GM21423 (cell line): ENCODE data around the gene BCL11B.

Experiments
- ATAC-seq: cut with Tn5 transposase; IDR thresholded peaks from one replicate; pipeline ENCODE4 v1.9.1; 2021; ENCODE audit warnings: mild to moderate bottlenecking, moderate library complexity; ENCODE audit not compliant: unreplicated experiment

The BCL11B gene

GRCh38 chr14:99271951-99272631, at the start of gene BCL11B:
Gene BCL11B, minus strand, starts transcription at chr14:99272197. Its CDS starts 979 bp downstream, at chr14:99271218.
- peak; percentile 76 for ATAC-seq

DNA sequence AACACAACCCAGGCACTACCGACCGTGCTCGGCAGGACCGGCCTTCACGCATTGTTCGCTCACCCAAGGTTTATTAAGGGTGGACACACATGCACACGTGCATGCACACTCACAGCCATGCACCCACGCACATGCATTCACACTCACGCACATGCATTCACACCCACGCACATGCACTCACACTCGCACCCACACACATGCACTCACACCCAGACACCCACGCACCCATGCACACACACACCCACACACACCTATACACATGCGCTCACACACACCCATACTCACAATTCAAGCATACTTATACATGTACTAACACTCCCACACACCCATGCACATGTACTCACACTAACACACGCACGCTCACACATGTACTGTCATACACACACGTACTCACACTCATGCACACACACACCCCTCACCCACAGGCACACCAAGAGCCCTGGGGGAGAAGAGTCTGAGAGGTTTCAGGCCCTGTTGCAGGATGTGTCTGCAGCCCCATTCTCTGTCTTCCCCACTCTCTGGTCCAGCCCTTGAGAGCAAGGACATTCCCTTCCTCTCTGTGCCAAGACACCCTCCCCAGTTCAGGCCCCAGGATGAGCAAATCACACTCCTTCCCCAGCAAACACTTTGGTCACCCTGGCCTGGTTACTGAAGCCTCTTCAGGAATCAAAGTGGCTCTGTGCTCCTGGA, 49.4 kb upstream of the BCL11B start:
- no peak for ATAC-seq

DNA sequence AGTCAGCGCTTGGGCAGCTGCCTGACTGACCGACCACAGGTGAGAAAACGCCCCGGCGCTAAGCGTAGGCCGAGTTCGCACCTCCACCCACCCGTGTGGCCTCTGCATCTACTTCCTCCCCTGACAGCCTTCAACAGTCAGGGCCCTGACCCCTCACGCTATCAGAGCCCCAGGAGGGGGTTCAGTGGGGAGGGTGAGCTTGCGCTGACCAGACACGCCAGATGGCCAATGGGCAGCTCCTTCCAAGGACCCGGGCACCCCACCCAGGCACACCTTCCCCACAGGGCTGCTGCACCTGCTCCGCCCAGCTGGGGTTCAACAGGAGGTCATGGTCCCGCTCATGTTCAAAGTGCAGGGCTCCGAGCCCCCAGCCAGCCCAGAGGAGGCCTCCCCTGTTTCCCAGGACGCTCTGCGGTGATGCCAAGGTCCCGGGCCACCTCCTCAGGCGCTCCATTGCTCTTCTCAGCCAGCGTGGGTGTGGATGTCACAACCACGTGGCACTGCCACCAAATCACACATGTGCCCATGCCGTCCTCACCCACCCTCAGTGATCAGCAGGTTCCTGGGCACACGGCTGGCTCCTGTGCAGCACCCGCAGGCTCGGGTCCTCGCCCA, 48.7 kb upstream of the BCL11B start:
- ATAC-seq = no peak

GRCh38 chr14:99320105-99320572, 48.1 kb upstream of the BCL11B start:
- ATAC-seq = peak; percentile 62

GRCh38 chr14:99318959-99319295, 46.9 kb upstream of the BCL11B start:
- no peak for ATAC-seq

DNA sequence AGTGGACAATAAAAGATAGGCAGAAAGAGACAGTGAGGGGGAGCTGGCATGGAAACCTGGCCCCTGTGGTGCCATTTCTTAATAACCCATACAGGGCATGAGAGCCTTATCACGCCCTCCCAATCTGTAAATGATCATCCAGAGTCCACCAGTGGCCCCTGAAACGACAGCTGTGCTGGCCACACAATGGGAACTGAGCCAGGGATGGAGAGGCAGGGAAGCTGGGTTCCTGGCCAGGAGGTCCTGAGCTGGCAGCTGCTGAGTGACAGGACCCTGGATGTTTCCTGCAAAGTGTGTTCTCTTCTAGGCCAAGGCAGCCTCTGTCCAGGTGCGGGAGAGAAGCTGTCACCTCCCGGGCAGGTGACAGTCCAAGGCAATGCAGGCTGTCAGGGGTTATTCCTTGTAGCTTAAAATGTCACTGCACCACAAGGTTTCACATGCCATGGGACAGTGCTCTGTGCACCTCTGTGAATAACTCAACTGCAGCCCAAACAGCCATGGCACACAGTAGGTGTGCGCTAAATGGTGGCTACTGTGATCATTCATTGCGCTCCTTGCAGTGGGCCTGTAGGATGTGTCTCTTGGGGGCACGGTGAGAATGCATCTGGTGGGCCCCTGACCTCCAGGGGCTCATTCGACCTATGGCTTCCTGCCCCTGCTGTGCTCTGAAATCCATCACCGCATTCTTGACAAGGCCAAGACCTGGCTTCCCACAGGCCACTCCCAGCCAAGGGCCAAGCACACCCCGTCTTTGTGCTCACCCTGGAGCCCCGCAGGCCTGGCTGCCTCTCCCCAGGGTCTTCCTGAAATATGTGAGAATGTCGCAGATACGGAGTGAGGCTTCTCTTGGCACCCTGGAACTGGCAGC, 46.3 kb upstream of the BCL11B start:
- no peak for ATAC-seq

DNA sequence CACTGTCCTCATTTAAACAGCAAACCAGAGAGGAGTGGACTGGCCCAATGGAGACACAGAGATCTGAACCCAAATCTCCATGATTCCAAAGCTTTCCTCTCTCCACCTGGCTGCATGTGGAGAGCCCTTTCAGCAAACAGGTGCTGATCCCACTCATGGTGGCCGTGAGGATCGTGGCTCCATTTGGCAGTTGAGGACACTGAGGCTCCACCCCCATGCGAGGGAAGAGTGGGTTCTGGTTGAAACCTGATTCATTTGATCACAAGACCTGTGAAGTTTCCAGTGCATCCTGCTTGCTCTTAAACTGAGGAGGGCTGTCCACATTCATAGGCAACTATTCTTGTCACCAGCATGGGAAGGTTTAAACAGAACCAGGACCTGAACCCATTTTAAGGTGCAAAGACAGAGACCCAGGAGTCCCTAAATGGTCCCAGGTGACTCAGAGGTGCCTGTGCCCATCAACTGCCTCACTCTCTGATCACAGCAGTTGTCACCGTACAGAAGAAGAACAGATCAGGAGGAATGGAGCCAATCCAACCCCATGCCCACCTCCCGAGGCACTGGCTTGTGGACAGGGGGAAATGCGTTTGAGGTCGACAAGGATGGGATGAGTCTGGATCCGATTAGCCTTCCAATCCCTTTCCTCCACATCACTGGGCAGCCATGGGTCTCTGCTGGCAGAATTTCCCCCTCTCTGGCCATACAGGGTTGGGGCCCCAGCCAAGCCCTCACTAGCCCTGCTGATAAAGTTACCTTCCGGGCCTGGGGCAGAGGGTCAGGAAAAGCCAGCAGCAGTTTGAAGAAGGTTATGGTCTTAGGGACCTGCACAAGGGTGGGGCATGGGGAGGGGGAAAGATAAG, 45.5 kb upstream of the BCL11B start:
- ATAC-seq = no peak

DNA sequence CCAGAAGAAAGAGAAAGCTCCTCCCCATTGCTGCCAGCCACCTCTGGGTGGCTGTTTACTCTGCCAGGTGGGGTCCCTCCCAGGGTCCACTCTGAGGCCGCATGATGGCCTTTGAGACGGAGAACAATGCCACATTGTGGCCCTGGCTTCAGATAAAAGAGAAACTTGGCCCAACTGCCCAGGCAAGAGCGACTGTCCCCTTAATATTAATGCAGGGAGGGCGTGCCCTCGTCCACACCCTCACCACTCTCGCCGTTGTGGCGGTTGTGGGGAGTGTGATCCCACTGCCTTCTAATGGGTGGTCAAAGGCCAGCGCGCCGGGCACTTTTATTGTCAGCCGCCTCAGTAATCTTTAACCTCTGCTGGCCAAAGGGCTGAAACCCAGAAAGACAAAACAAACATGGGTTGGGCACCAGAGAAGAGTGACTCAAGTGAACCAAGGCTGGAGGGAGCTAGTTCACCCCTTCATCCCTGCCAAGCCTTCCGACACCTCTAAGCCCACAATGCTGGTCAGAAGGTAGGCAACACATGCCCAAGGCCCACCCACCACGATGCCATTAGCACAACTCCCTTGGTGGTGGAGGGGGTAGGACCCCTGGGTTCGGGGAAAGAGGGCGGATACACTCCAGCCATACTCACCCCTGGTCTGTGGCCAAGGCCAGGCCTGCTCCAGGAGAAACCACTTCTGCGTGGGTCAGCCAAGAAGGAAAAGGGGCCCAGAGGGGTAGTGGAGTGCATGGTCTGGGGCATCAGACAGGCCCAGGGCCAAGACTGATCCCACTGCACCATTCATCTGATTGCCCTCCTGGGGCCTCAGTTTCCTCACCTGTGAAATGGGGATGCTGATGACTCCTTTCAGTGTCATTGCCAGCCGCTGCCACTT, 44.5 kb upstream of the BCL11B start:
- no peak for ATAC-seq

DNA sequence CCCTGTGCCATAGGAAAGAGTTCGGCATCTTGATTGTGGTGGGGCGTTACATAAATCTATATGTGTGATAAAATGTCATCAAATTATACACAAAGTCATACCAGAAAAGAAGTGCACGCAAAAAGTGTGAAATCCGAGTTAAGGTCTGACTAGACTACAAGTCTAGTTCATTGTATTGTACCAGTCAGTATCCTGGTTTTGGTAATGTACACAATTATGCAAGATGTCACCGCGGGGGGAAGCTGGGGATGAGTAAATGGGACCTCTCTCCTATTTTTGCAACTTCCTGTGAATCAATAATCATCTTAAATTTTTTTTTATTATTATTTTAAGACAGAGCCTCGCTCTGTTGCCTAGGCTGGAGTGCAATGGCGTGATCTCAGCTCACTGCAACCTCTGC, 43.2 kb upstream of the BCL11B start:
- ATAC-seq = no peak

- ATAC-seq = no peak
These were observed 42.6 kb upstream of the BCL11B start for GRCh38 chr14:99314623-99315022.

DNA sequence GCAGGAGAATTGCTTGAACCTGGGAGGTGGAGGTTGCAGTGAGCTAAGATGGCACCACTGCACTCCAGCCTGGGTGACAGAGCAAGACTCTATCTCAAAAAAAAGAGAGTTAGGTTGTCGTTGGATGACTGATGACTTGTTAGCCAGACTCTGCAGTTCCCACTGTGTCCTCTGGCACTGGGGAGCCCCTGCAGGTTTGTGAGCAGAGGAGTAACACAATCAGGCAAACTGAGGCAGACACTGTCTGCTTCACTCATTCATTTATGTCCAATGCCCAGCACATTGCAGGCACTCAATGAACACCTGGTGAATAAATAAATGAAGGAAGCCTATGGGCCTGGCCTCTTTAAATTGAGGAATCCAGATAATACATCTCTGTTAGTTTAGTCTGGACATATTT, 41.2 kb upstream of the BCL11B start:
- no peak for ATAC-seq

DNA sequence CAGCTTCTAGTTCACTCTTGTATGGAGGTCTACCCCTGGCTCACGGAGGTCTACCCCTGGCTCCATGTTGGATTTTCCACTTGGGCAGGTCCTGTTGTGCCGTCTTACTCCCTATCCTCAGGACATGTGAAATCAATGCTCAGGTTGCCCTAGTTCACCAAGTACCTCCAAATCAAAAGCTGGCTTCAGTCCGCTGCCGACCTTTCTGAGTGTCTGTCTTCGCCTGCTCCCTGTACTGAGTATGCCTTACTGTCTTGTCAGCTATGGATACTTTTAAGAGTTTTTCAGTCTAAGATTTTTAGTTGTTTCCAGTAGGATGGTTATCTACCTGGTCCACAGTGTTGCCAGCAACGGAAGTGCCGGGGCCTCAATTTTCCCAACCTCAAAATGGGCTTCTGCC, 40.1 kb upstream of the BCL11B start:
- no peak for ATAC-seq

GRCh38 chr14:99309220-99309766, 37.3 kb upstream of the BCL11B start:
- ATAC-seq = no peak

DNA sequence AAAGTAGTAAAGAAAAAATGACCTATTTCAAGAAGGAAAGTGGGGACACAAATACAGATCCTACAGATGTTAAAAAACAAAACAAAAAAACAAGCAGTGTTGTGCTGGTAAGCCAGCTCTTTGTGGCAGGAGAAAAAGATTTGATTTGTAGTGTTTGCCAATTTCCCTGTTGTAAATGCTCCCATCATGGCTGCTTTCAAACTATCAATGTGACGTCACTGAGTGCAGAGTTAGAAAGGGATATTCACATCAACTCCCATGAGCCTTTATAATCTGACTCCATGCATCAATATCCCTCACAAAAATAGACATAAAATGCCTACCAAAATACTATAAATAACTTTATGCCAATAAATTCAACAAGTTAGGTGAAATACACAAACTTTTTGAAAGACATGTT, 32.2 kb upstream of the BCL11B start:
- ATAC-seq = no peak

DNA sequence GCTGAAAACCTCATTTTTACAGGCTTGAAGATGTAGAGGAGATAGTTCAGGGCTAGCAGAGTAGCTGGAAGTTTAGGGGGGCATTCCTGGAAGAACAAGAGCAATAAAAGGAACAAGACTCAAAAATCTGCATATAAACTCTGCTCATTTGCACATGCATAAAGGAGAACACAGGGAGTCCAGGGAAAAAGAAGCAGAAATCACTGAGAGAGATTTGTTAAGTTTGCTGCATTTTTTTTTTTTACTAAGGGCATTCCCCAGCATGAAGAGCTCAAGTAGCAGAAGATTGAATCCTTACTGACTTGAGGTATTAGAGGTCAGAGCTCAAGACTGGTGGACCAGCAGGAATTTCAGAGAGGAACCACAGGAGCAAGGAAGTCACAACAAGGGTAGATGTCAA, 28.2 kb upstream of the BCL11B start:
- ATAC-seq = no peak

GRCh38 chr14:99296517-99296916, 24.5 kb upstream of the BCL11B start:
- ATAC-seq = no peak

DNA sequence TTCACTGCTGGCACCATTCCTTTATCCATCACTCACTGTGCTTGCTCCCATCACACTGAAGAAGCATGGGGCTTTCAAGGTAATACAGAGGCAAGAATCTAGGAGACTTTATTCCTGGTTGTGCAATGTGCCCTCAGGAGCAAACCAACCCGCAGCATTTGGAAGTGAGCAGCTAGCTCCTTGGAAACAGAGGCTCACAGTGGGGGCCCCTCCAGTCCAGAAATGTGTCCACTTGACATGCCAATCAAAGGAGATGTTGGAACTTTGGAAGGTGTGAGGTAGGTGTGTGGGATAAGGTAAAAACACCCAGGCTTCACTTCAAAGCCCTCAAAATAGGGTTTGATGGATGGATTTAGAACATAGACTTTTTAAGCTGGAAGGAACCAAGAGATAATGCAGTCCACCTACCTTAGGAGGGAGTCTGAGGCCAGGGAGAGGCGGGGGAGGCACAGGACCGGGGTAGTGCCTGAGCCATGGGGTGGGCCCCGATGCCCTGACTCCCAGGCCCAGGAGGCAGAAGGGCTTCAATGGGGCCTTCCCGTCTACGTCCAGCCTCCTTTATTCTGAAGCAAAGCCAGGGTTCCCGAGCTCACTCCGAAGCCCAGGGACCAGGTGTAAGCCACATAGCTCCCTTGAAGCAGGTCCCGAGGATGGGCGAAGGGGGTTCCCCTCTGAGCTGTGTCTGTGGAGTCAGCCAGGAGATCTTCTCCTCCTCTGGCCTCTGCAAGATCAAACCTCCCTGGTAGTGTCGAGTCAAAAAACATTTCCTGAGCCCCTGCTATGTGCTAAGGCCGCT, 17.6 kb upstream of the BCL11B start:
- no peak for ATAC-seq

DNA sequence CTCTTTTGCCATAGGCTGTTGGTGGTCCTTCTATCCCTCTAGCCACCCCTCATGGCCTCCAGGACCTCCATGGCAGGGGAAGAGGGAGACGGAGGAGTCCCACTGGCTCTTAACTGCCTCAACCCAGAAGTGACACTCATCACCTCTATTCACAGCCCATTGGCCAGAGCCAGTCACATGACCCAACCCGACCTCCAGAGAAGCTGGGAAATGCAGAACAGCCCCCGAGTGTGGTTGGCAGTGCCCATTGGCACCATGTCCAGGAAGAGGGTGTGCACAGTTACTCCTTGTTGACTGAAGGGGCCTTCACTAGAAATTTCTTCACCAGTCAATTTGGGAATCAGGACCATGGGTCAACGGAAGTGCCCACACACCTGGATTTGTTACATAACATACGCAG, 17.0 kb upstream of the BCL11B start:
- ATAC-seq = no peak
